Activated CD8-positive, alpha-beta memory T cell treated with anti-CD3 and anti-CD28 coated beads, Interleukin-2, amount 50 U/mL, for 1 hour (primary cell): ENCODE data around the gene FGF4.

ENCODE experiments used
- DNase-seq: peaks from one replicate; pipeline ENCODE4 v3.0.0-alpha.2; 2020; ENCODE audit errors: extremely low read depth

The FGF4 gene

DNA sequence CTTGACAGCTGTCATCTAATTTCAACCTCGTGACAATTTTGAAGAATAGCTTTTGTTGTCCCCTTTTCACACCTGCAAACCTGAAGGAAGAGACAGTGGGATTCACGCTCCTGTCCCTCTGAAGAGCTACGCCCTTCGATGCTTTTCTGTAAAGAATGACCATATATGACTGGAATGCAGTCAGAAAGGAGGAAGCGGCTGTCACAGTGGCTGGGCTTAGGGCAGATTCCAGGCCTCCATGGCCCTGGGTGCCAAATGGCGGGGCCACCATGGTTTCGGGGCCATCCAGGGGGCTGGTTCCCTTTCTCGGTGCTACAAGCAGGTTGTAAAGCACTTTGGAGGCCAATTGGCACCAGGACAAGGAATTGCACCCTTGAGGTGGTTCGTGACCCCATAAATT lies 49.1 kb downstream of the FGF4 start:
- no peak for DNase-seq

DNA sequence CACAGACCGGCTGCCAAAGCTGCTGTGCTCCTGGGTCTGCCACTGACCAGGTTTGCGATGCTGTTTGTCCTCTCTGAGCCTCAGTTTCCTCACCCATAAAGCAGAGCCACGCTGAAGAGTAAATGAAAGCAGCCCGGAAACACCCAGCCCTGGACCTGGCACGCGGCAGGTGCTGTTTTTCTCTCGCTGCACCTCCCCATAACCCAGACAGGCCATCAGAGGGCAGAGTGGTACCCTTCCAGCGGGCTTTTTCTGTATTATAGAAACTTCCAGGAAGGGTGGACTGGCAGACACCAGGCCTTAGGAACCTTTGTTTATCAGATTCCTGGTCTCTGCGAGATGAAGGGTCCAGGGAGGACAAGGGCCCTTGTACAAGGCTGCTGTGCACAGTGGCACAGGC lies 53.4 kb downstream of the FGF4 start:
- no peak for DNase-seq

DNA sequence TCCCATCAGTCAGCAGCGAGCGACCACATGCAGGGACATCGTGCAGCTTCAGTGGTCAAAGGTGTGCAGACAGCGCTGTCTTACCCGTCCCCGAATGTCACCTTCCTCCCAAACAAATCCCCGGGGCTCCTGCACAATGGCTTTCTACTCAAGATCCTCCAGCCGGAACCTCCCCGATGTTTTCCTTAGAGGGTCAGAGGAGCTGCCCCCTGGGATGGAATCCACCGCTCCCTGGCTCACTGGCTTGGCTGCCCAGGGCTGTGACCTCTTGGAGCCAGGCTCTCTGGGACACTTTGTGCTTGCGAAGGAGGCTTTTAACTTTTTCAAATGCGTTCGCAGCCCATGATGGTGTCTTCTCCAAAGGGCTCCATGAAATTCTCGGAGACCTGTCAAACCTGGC lies 54.0 kb downstream of the FGF4 start:
- no peak for DNase-seq
